HEK293 (cell line): ENCODE results near the gene C11orf21.
A peak's percentile ranks its signal among the peaks of the same experiment; 100 is the strongest.

Source experiments
- CTCF ChIA-PET: fragments of 350-600 bp; formaldehyde crosslinking; extraction: SDS; loops from one replicate; lab custom pipeline; 2021; ENCODE audit warnings: antibody characterized with exemption; lab: Yijun Ruan, JAX
- POLR2A ChIA-PET: fragments of 300-600 bp; formaldehyde crosslinking; extraction: SDS; loops from one replicate; lab custom pipeline; 2020; ENCODE audit warnings: antibody characterized with exemption, inconsistent platforms; lab: Yijun Ruan, JAX
- H3K27ac ChIP-seq: fragments of 200-500 bp; sonication (Bioruptor generic); 2 replicates; pipeline ENCODE4 v1.5.1; 2014; ENCODE audit warnings: low read depth, low read length, control low read depth, inconsistent platforms; ENCODE audit errors: extremely low read depth
- H3K36me3 ChIP-seq, 2 experiments: fragments of 200-500 bp in 1 of 2; sonication (Bioruptor generic) in 1 of 2; 1 replicate in 1 of 2; 2 replicates in 1 of 2; pipeline ENCODE4 v1.5.1; 2014 to 2017; ENCODE audit warnings: inconsistent platforms in 2 of 2, low read length in 2 of 2; ENCODE audit not compliant: control insufficient read depth in 2 of 2, insufficient read depth in 1 of 2
- H3K4me1 ChIP-seq: fragments of 200-500 bp; sonication (Bioruptor generic); 2 replicates; pipeline ENCODE4 v1.5.1; 2014; ENCODE audit warnings: mild to moderate bottlenecking, low read length, inconsistent platforms; ENCODE audit not compliant: control insufficient read depth, insufficient read depth
- H3K4me3 ChIP-seq: 2 replicates; pipeline ENCODE4 v1.5.1; 2011; ENCODE audit warnings: low read depth, mild to moderate bottlenecking, control low read depth, low read length, moderate library complexity
- H3K9me3 ChIP-seq: fragments of 200-500 bp; sonication (Bioruptor generic); 2 replicates; pipeline ENCODE4 v1.5.1; 2014; ENCODE audit warnings: low read depth, low read length, inconsistent platforms; ENCODE audit not compliant: control insufficient read depth, insufficient read depth
- KLF10 ChIP-seq: fragments of 450-650 bp; IDR thresholded peaks from 2 replicates; pipeline ENCODE4 v1.5.1; 2018; ENCODE audit warnings: missing biosample characterization, mild to moderate bottlenecking, missing genetic modification characterization
- PRDM10 ChIP-seq: fragments of 450-650 bp; formaldehyde crosslinking; IDR thresholded peaks from 2 replicates; pipeline ENCODE4 v1.5.1; 2016; ENCODE audit warnings: missing biosample characterization, missing genetic modification characterization
- PRDM4 ChIP-seq: fragments of 450-650 bp; formaldehyde crosslinking; IDR thresholded peaks from 2 replicates; pipeline ENCODE4 v1.5.1; 2017; ENCODE audit warnings: missing biosample characterization, missing genetic modification characterization
- REPIN1 ChIP-seq: fragments of 450-650 bp; formaldehyde crosslinking; IDR thresholded peaks from 2 replicates; pipeline ENCODE4 v1.5.1; 2017; ENCODE audit warnings: missing biosample characterization, missing genetic modification characterization, low read depth
- SCRT2 ChIP-seq: fragments of 450-650 bp; formaldehyde crosslinking; IDR thresholded peaks from 2 replicates; pipeline ENCODE4 v1.5.1; 2016; ENCODE audit warnings: missing biosample characterization, missing genetic modification characterization
- ZBTB1 ChIP-seq: fragments of 450-650 bp; formaldehyde crosslinking; IDR thresholded peaks from 2 replicates; pipeline ENCODE4 v1.5.1; 2016; ENCODE audit warnings: missing biosample characterization, missing genetic modification characterization
- ZNF10 ChIP-seq: fragments of 450-650 bp; formaldehyde crosslinking; IDR thresholded peaks from 2 replicates; pipeline ENCODE4 v1.5.1; 2017; ENCODE audit warnings: missing biosample characterization, missing genetic modification characterization
- ZNF121 ChIP-seq: fragments of 450-650 bp; formaldehyde crosslinking; IDR thresholded peaks from 2 replicates; pipeline ENCODE4 v1.5.1; 2016; ENCODE audit warnings: missing biosample characterization, missing genetic modification characterization
- ZNF175 ChIP-seq: fragments of 450-650 bp; formaldehyde crosslinking; IDR thresholded peaks from 2 replicates; pipeline ENCODE4 v1.5.1; 2016; ENCODE audit warnings: missing biosample characterization, missing genetic modification characterization
- ZNF2 ChIP-seq: fragments of 450-650 bp; formaldehyde crosslinking; IDR thresholded peaks from 2 replicates; pipeline ENCODE4 v1.5.1; 2016; ENCODE audit warnings: missing biosample characterization, missing genetic modification characterization
- ZNF24 ChIP-seq: fragments of 450-650 bp; formaldehyde crosslinking; IDR thresholded peaks from 2 replicates; pipeline ENCODE4 v1.5.1; 2016; ENCODE audit warnings: missing biosample characterization, missing genetic modification characterization
- ZNF248 ChIP-seq: fragments of 450-650 bp; formaldehyde crosslinking; IDR thresholded peaks from 2 replicates; pipeline ENCODE4 v1.5.1; 2017; ENCODE audit warnings: missing biosample characterization, missing genetic modification characterization
- ZNF366 ChIP-seq: fragments of 450-650 bp; formaldehyde crosslinking; conservative IDR thresholded peaks from 2 replicates; pipeline ENCODE4 v1.5.1; 2016; ENCODE audit warnings: missing biosample characterization, missing genetic modification characterization
- ZNF624 ChIP-seq: fragments of 450-650 bp; formaldehyde crosslinking; IDR thresholded peaks from 2 replicates; pipeline ENCODE4 v1.5.1; 2017; ENCODE audit warnings: missing biosample characterization, missing genetic modification characterization
- ZNF629 ChIP-seq: fragments of 450-650 bp; formaldehyde crosslinking; IDR thresholded peaks from 2 replicates; pipeline ENCODE4 v1.5.1; 2017; ENCODE audit warnings: missing biosample characterization, missing genetic modification characterization
- ZNF658 ChIP-seq: fragments of 450-650 bp; formaldehyde crosslinking; IDR thresholded peaks from 2 replicates; pipeline ENCODE4; 2016; ENCODE audit warnings: missing biosample characterization, missing genetic modification characterization
- ZNF768 ChIP-seq: fragments of 450-650 bp; formaldehyde crosslinking; IDR thresholded peaks from 2 replicates; pipeline ENCODE4 v1.5.1; 2018; ENCODE audit warnings: missing biosample characterization, mild to moderate bottlenecking, missing genetic modification characterization
- ZNF776 ChIP-seq: fragments of 450-650 bp; formaldehyde crosslinking; IDR thresholded peaks from 2 replicates; pipeline ENCODE4 v1.5.0; 2017; ENCODE audit warnings: missing biosample characterization, missing genetic modification characterization, borderline replicate concordance
- ZNF830 ChIP-seq: fragments of 450-650 bp; IDR thresholded peaks from 2 replicates; pipeline ENCODE4 v1.5.0; 2018; ENCODE audit warnings: missing biosample characterization, missing genetic modification characterization, low read depth, mild to moderate bottlenecking, moderate library complexity
- ZSCAN30 ChIP-seq: fragments of 450-650 bp; IDR thresholded peaks from 2 replicates; pipeline ENCODE4 v1.5.1; 2018; ENCODE audit warnings: missing biosample characterization, mild to moderate bottlenecking, missing genetic modification characterization, moderate library complexity

Gene C11orf21

GRCh38 chr11:2294926-2295290 lies 6.8 kb downstream of the C11orf21 start:
- no peaks in the 10 kb centered on the region for H3K36me3 ChIP-seq
- no peak overlapping the region for H3K4me3 ChIP-seq
- no peaks in the 10 kb centered on the region for H3K4me1 ChIP-seq
- no peaks in the 10 kb centered on the region for H3K9me3 ChIP-seq
- no peak overlapping the region for H3K27ac ChIP-seq
- ChIA-PET CTCF (interaction anchor here (1.5 to 3.2 kb wide), 3 partner anchors 10 to 125 kb away, joined by 4 to 19 read pairs (median 9); no protein-coding TSS in a partner anchor), POLR2A (no interaction called here)
- no peak for TF ChIP-seq PRDM10 (tag by site-specific recombination)
- no peak for TF ChIP-seq ZNF776
- no peak for TF ChIP-seq ZNF121 (tag by site-specific recombination)
- TF ChIP-seq ZNF658 (tag by site-specific recombination), result no peak
- TF ChIP-seq ZNF768 (tag by site-specific recombination), result no peak
- TF ChIP-seq ZNF175 (tag by site-specific recombination), result no peak
- no peak for TF ChIP-seq ZSCAN30
- no peak for TF ChIP-seq ZNF629
- no peak for TF ChIP-seq ZNF248 (tag by site-specific recombination)
- TF ChIP-seq ZNF2, result no peak
- no peak for TF ChIP-seq PRDM4 (tag by site-specific recombination)
- TF ChIP-seq KLF10 (tag by site-specific recombination), result no peak
- TF ChIP-seq ZNF24, result no peak
- no peak for TF ChIP-seq ZNF624 (tag by site-specific recombination)
- no peak for TF ChIP-seq REPIN1 (tag by site-specific recombination)
- no peak for TF ChIP-seq ZBTB1
- no peak for TF ChIP-seq ZNF366 (tag by site-specific recombination)

- H3K36me3 ChIP-seq, result no peaks in the 10 kb centered on the region
- H3K9me3 ChIP-seq, result no peaks in the 10 kb centered on the region
- CTCF ChIA-PET, result interaction anchor here (1.5 to 3.2 kb wide), 2 partner anchors 97 to 126 kb away, joined by 4 to 19 read pairs; no protein-coding TSS in a partner anchor
- no peak overlapping the region for H3K27ac ChIP-seq
- H3K4me1 ChIP-seq, result no peaks in the 10 kb centered on the region
- H3K4me3 ChIP-seq, result no peak overlapping the region
- POLR2A ChIA-PET, result no interaction called here
- 0 out of 2 replicates have a peak, but pooled peaks have one; percentile 44 for TF ChIP-seq ZNF10 (tag by site-specific recombination)
- TF ChIP-seq SCRT2 (tag by site-specific recombination), result 0 out of 2 replicates have a peak, but pooled peaks have one; percentile 21
- TF ChIP-seq ZNF830 (tag by site-specific recombination), result no peak
- TF ChIP-seq, all 188 proteins: peak for 2
Observed at GRCh38 chr11:2293984-2294925, 7.5 kb downstream of the C11orf21 start.
